ENCODE data around the gene CCR5. TPM values are rescaled to one million over a fixed set of nuclear protein-coding genes. Genes with fewer than 3 reads are reported as not detected.

Gene CCR5
- total RNA-seq, 1 experiment from 2014 or later = not detected

- Histone ChIP-seq H3K79me2 (ENCODE audit: low read length) (no peaks in the 10 kb centered on the region), H3K27ac (ENCODE audit: low read length) (no peak overlapping the region), H3K27me3 (ENCODE audit: low read length) (no peaks in the 10 kb centered on the region), H3K9me3 (ENCODE audit: low read length) (no peaks in the 10 kb centered on the region), H3K9me2 (replicated peaks; ENCODE audit: low read length) (no peaks in the 10 kb centered on the region), H3F3A (ENCODE audit: low read length, unreplicated experiment) (no peaks in the 10 kb centered on the region), H4K20me1 (ENCODE audit: low read length) (no peaks in the 10 kb centered on the region), H2AFZ (ENCODE audit: low read length) (no peak overlapping the region), H3K4me3 (ENCODE audit: low read length) (no peak overlapping the region), H3K9ac (ENCODE audit: low read length) (no peak overlapping the region), H3K36me3 (ENCODE audit: low read depth, low read length) (no peaks in the 10 kb centered on the region), H3K4me2 (ENCODE audit: low read length) (no peak overlapping the region), H3K4me1 (ENCODE audit: insufficient read depth, low read length) (peaks cover 30% of the 10 kb centered on the region)
- intact Hi-C loops (cut with micrococcal nuclease) = loop anchor here (2.0 kb wide), 1 partner anchor 47 kb away; no protein-coding TSS in a partner anchor
- ChIA-PET CTCF (no interaction called here), POLR2A (ENCODE audit: unreplicated experiment) (no interaction called here)
- no TSS peak for BruUV-seq (replicated peaks)
- no peak for ATAC-seq
- DNase-seq = no peak
- no peak for TF ChIP-seq EZH2 (IDR thresholded peaks at IDR 0.05; ENCODE audit: low read length, unreplicated experiment)
- TF ChIP-seq EZH2phosphoT487 (IDR thresholded peaks at IDR 0.05; ENCODE audit: borderline replicate concordance, low read length) = no peak
- TF ChIP-seq, protein P1, sequence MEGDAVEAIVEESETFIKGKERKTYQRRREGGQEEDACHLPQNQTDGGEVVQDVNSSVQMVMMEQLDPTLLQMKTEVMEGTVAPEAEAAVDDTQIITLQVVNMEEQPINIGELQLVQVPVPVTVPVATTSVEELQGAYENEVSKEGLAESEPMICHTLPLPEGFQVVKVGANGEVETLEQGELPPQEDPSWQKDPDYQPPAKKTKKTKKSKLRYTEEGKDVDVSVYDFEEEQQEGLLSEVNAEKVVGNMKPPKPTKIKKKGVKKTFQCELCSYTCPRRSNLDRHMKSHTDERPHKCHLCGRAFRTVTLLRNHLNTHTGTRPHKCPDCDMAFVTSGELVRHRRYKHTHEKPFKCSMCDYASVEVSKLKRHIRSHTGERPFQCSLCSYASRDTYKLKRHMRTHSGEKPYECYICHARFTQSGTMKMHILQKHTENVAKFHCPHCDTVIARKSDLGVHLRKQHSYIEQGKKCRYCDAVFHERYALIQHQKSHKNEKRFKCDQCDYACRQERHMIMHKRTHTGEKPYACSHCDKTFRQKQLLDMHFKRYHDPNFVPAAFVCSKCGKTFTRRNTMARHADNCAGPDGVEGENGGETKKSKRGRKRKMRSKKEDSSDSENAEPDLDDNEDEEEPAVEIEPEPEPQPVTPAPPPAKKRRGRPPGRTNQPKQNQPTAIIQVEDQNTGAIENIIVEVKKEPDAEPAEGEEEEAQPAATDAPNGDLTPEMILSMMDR (conservative IDR thresholded peaks at IDR 0.05; ENCODE audit: low read depth, low read length) = no peak
These were observed 10.9 kb downstream of the CCR5 start for GRCh38 chr3:46381625-46382024.

DNA sequence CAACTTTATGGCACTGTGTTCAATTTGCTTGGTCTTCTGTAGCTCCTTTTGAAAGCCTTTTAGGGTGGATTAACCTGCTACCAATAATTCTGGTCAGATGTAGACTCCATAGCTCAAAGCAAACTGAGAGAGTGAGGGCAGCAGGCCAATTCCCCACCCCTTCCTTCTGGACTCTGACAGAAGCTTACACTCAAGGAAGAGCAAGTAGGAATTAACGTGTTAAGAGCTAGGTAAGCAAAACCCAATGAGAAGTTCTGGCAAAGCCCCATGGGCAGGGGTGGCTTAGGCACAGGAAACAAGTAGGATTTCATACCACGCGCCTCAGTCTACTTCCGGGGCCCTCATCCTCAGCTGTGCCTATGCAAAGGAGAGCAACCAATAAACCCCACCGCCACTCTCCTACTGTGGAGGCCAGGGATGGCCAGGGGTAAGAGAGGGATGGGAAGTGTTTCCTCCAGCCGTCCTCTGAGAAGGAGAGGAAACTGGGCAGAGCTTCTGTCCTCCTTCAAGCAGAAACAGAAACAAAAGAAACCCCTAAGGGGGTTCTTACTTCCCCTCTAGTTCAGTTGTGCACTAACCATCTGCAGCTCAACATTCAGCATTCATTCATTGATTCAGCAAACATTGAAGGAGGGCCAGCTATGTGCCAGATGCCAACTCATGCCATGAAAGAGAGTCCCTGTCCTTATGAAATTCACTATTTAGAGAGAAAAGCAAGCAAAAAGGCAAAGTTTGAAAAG lies 12.6 kb downstream of the CCR5 start:
- Histone ChIP-seq H3K27ac (ENCODE audit: low read length) (peak overlapping the region; percentile 19; the same call in 1 of the 2 replicates), H3K9ac (ENCODE audit: low read length) (no peak overlapping the region), H3F3A (ENCODE audit: low read length, unreplicated experiment) (no peaks in the 10 kb centered on the region), H3K4me3 (ENCODE audit: low read length) (no peak overlapping the region), H3K79me2 (ENCODE audit: low read length) (no peaks in the 10 kb centered on the region), H2AFZ (ENCODE audit: low read length) (peak overlapping the region; percentile 10; the same call in 1 of the 2 replicates), H3K4me1 (ENCODE audit: insufficient read depth, low read length) (peaks cover 31% of the 10 kb centered on the region), H3K4me2 (ENCODE audit: low read length) (peak overlapping the region; percentile 30), H3K27me3 (ENCODE audit: low read length) (no peaks in the 10 kb centered on the region), H3K9me3 (ENCODE audit: low read length) (no peaks in the 10 kb centered on the region), H3K9me2 (replicated peaks; ENCODE audit: low read length) (no peaks in the 10 kb centered on the region), H3K36me3 (ENCODE audit: low read depth, low read length) (no peaks in the 10 kb centered on the region), H4K20me1 (ENCODE audit: low read length) (no peaks in the 10 kb centered on the region)
- TF ChIP-seq EZH2 (IDR thresholded peaks at IDR 0.05; ENCODE audit: low read length, unreplicated experiment) (no peak), EZH2phosphoT487 (IDR thresholded peaks at IDR 0.05; ENCODE audit: borderline replicate concordance, low read length) (no peak)
- TF ChIP-seq, protein P1 (conservative IDR thresholded peaks at IDR 0.05; ENCODE audit: low read depth, low read length) = no peak
- DNase-seq (peak; percentile 38), ATAC-seq (no peak)
- ChIA-PET POLR2A (ENCODE audit: unreplicated experiment) (no interaction called here), CTCF (interaction anchor here (1.0 kb wide), 1 partner anchor 105 kb away, joined by 3 read pairs; no protein-coding TSS in a partner anchor)
- no TSS peak for BruUV-seq (replicated peaks)
- intact Hi-C loops (cut with micrococcal nuclease) = no loop called here

DNA sequence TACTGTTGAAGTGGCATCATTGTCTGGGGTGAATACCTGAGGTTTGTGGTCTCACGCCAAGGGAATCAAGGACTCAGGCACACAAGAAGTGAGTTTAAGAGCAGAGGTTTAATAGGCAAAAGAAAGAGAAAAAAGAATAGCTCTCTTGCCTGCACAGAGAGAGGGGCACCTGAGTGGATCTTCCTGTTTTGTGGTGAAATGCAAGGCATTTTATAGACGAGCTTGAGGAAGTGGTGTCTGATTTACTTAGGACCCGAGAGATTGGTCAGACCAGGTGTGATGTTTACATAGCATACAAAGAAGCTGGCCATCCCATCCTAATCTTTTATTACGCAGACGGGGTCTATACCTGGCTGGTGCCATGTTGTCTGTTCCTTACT lies 13.2 kb downstream of the CCR5 start:
- CTCF ChIA-PET = interaction anchor here (1.0 kb wide), 1 partner anchor 105 kb away, joined by 3 read pairs; no protein-coding TSS in a partner anchor
- peak overlapping the region; percentile 10; the same call in 1 of the 2 replicates for H2AFZ ChIP-seq (ENCODE audit: low read length)
- TF ChIP-seq EZH2 (IDR thresholded peaks at IDR 0.05; ENCODE audit: low read length, unreplicated experiment) = no peak
- TF ChIP-seq, protein P1 (conservative IDR thresholded peaks at IDR 0.05; ENCODE audit: low read depth, low read length) = no peak
- no peak for TF ChIP-seq EZH2phosphoT487 (IDR thresholded peaks at IDR 0.05; ENCODE audit: borderline replicate concordance, low read length)
- peak; percentile 40 for DNase-seq
- no peaks in the 10 kb centered on the region for H3K36me3 ChIP-seq (ENCODE audit: low read depth, low read length)
- ATAC-seq = no peak
- no peaks in the 10 kb centered on the region for H3K9me2 ChIP-seq (replicated peaks; ENCODE audit: low read length)
- BruUV-seq (replicated peaks) = no TSS peak
- POLR2A ChIA-PET (ENCODE audit: unreplicated experiment) = no interaction called here
- no peak overlapping the region for H3K4me3 ChIP-seq (ENCODE audit: low read length)
- H3K4me1 ChIP-seq (ENCODE audit: insufficient read depth, low read length) = peaks cover 28% of the 10 kb centered on the region
- no peaks in the 10 kb centered on the region for H4K20me1 ChIP-seq (ENCODE audit: low read length)
- H3K27me3 ChIP-seq (ENCODE audit: low read length) = no peaks in the 10 kb centered on the region
- H3K27ac ChIP-seq (ENCODE audit: low read length) = peak overlapping the region; percentile 19; the same call in 1 of the 2 replicates
- H3K9ac ChIP-seq (ENCODE audit: low read length) = no peak overlapping the region
- H3F3A ChIP-seq (ENCODE audit: low read length, unreplicated experiment) = no peaks in the 10 kb centered on the region
- H3K9me3 ChIP-seq (ENCODE audit: low read length) = no peaks in the 10 kb centered on the region
- intact Hi-C loops (cut with micrococcal nuclease) = no loop called here
- H3K4me2 ChIP-seq (ENCODE audit: low read length) = peak overlapping the region; percentile 30
- no peaks in the 10 kb centered on the region for H3K79me2 ChIP-seq (ENCODE audit: low read length)
